Prostate gland (tissue), 2 donors: ENCODE data around the gene WDFY4.

Experiments used
- CTCF ChIP-seq, 4 experiments: fragments of 200-600 bp in 2 of 4; fragments of 450-650 bp in 2 of 4; sonication (generic) in 2 of 4; IDR thresholded peaks; 1 replicate in 3 of 4; 2 replicates in 1 of 4; pipeline ENCODE4 v1.5.1; 2016 to 2019; ENCODE audit warnings: antibody characterized with exemption in 4 of 4, mild to moderate bottlenecking in 2 of 4, moderate library complexity in 2 of 4
- POLR2A ChIP-seq: fragments of 450-650 bp; IDR thresholded peaks from one replicate; pipeline ENCODE4 v1.6.1; 2016; ENCODE audit warnings: antibody characterized with exemption, mild to moderate bottlenecking

GRCh38 chr10:48758411-48758810 lies 73.7 kb downstream of the WDFY4 start:
- no peak for TF ChIP-seq CTCF (IDR thresholded peaks at IDR 0.05)
- TF ChIP-seq POLR2A = no peak
